ENCODE measurements around the gene CSN2. TPM values are rescaled to one million over a fixed set of nuclear protein-coding genes. Genes with fewer than 3 reads are reported as not detected.

The CSN2 gene
- total RNA-seq, 4 donors from 2014 or later: not detected

DNA sequence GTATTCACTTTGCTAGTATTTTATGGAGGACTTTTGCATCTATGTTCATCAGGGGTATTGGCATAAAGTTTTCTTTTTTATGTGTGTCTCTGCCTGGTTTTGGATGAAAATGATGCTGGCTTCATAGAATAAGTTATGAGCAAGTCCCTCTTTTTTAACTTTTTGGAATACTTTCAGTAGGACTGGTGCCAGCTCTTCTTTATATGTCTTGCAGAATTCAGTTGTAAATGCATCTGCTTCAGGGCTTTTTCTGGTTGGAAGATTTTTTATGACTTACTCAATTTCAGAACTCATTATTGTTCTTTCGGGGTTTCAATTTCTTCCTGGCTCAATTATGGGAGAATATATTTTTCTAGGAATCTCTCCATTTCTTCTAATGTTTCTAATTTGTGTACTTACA is 9.1 kb upstream of the CSN2 start:
- intact Hi-C loops (cut with DNase I): no loop called here

GRCh38 chr4:69970071-69970470 is 4.5 kb upstream of the CSN2 start:
- Histone ChIP-seq H3K27ac (no peak overlapping the region), H3K36me3 (no peaks in the 10 kb centered on the region), H3K9me3 (no peaks in the 10 kb centered on the region), H3K4me1 (no peaks in the 10 kb centered on the region), H3K4me3 (no peak overlapping the region), H3K27me3 (no peaks in the 10 kb centered on the region)
- intact Hi-C loops (cut with DNase I): no loop called here
- 40 to 43% methylated on average over 1 of the region's 1 CpG for WGBS, 2 donors
- DNase-seq: no peak
- TF ChIP-seq, protein P1, sequence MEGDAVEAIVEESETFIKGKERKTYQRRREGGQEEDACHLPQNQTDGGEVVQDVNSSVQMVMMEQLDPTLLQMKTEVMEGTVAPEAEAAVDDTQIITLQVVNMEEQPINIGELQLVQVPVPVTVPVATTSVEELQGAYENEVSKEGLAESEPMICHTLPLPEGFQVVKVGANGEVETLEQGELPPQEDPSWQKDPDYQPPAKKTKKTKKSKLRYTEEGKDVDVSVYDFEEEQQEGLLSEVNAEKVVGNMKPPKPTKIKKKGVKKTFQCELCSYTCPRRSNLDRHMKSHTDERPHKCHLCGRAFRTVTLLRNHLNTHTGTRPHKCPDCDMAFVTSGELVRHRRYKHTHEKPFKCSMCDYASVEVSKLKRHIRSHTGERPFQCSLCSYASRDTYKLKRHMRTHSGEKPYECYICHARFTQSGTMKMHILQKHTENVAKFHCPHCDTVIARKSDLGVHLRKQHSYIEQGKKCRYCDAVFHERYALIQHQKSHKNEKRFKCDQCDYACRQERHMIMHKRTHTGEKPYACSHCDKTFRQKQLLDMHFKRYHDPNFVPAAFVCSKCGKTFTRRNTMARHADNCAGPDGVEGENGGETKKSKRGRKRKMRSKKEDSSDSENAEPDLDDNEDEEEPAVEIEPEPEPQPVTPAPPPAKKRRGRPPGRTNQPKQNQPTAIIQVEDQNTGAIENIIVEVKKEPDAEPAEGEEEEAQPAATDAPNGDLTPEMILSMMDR (IDR thresholded peaks at IDR 0.05): no peak
- no peak for TF ChIP-seq POLR2A (IDR thresholded peaks at IDR 0.05)

More for the DNA sequence above, 9.1 kb upstream of the CSN2 start:
- Histone ChIP-seq H3K27ac (no peak overlapping the region), H3K4me3 (no peak overlapping the region), H3K27me3 (no peaks in the 10 kb centered on the region), H3K4me1 (no peaks in the 10 kb centered on the region), H3K9me3 (no peaks in the 10 kb centered on the region), H3K36me3 (no peaks in the 10 kb centered on the region)
- WGBS, 2 donors: 29 to 44% methylated on average over 1 of the region's 1 CpG
- no peak for DNase-seq
- TF ChIP-seq, protein P1 (IDR thresholded peaks at IDR 0.05): no peak
- TF ChIP-seq POLR2A (IDR thresholded peaks at IDR 0.05): no peak

DNA sequence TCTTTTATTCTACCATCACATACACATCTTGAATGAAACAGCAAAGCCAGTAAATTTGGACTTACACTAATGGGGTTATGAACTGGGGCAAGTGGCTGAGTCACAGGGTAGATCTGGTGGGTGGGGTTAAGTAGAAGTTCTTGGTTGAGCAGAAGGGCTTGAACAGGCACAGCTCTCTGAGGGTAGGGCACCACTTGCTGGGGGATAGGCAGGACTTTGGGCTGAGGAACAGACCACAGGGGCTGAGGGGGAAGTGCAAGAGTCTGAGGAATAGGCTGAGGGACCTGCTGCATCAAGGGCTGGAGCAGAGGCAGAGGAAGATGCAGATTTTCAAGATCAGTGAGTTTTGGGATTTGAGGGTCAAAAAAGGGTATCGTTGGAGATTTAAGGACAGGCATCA is 8.3 kb downstream of the CSN2 start:
- H3K9me3 ChIP-seq: no peaks in the 10 kb centered on the region
- intact Hi-C loops (cut with DNase I): no loop called here
- no peaks in the 10 kb centered on the region for H3K27me3 ChIP-seq
- no peak overlapping the region for H3K4me3 ChIP-seq
- no peak for DNase-seq
- H3K36me3 ChIP-seq: no peaks in the 10 kb centered on the region
- no peak for TF ChIP-seq POLR2A (IDR thresholded peaks at IDR 0.05)
- TF ChIP-seq, protein P1 (IDR thresholded peaks at IDR 0.05): no peak
- no peaks in the 10 kb centered on the region for H3K4me1 ChIP-seq
- 83 to 89% methylated on average over 1 of the region's 1 CpG for WGBS, 2 donors
- no peak overlapping the region for H3K27ac ChIP-seq

GRCh38 chr4:69951602-69952001 is 13.9 kb downstream of the CSN2 start:
- Histone ChIP-seq H3K4me3 (no peak overlapping the region), H3K36me3 (no peaks in the 10 kb centered on the region), H3K9me3 (no peaks in the 10 kb centered on the region), H3K27me3 (no peaks in the 10 kb centered on the region), H3K27ac (no peak overlapping the region), H3K4me1 (no peaks in the 10 kb centered on the region)
- no peak for TF ChIP-seq POLR2A (IDR thresholded peaks at IDR 0.05)
- TF ChIP-seq, protein P1 (IDR thresholded peaks at IDR 0.05): no peak
- intact Hi-C loops (cut with DNase I): no loop called here
- 58 to 75% methylated on average over 3 of the region's 3 CpGs for WGBS, 2 donors
- DNase-seq: no peak

DNA sequence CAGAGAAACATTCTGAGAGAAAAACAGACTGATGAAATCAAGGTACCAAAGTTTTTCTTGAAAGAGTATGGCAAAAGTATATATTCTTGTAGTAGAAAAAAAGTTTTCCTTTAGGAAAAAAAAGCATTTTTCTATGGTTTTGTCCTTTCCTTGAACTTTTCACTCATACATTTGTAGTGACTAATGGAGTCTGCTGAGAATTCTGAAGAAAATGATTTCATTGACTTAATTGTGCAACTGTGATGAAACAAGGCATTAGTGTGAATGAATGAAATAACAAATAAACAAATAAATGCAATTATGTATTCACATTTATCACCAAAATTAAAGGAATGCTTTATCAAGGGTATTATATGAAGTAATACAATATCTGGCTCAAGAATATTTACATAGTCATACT is 29.0 kb downstream of the CSN2 start:
- H3K27me3 ChIP-seq: no peaks in the 10 kb centered on the region
- DNase-seq: no peak
- no peak overlapping the region for H3K27ac ChIP-seq
- intact Hi-C loops (cut with DNase I): no loop called here
- no peaks in the 10 kb centered on the region for H3K36me3 ChIP-seq
- H3K4me3 ChIP-seq: no peak overlapping the region
- TF ChIP-seq, protein P1 (IDR thresholded peaks at IDR 0.05): no peak
- TF ChIP-seq POLR2A (IDR thresholded peaks at IDR 0.05): no peak
- H3K9me3 ChIP-seq: no peaks in the 10 kb centered on the region
- no peaks in the 10 kb centered on the region for H3K4me1 ChIP-seq

All from esophagus squamous epithelium (tissue), 5 donors.